Activated T-helper 9 cell treated with anti-CD3 and anti-CD28 coated beads, Interleukin-2, amount 50 U/mL, for 16 hours (primary cell): ENCODE data around the gene TRAPPC10.

Experiments
- DNase-seq: peaks from one replicate; pipeline ENCODE4 v3.0.0-alpha.2; 2020; ENCODE audit warnings: low read depth

The TRAPPC10 gene

DNA sequence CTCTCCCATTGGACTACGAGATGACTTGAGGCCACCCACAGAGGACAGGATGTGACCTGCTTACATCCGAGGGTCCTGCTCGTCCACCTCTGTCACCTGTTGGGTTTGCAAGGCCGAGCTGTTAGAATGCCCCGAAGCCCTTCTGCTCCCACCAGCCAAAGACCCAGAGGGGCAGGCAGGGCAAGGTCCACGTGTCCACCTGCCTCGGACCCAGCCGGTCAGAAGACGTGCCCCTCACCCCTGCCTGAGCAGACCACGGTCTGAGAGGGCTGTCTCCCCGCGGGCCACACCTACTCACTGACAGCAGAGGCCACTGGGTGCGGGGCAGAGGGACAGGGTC is 30.3 kb upstream of the TRAPPC10 start:
- DNase-seq: no peak

DNA sequence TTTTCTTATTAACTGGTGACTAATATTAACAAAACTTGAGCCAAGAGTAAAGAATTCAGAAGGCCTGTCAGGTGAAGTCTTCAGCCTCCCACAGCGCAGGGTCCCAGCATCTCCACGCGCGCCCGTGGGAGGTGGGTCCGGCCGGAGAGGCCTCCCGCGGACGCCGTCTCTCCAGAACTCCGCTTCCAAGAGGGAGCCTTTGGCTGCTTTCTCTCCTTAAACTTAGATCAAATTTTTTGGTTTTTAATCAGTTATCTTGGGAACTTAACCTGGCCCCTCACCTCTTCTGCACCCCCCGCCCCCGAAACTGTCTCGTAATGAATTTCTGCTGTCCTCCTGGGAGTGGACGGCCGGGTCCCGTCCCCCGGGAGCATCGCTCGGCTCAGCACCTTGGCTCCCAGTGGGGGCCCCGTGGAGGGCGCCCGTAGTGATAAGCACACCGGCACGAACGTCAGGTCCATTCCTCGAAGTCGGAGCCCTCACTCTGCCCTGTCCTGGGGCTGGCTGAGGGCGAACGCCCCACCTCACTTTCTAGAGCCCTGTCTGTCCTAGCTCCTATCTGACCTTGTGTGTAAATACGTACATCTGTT is 29.5 kb upstream of the TRAPPC10 start:
- DNase-seq: no peak

DNA sequence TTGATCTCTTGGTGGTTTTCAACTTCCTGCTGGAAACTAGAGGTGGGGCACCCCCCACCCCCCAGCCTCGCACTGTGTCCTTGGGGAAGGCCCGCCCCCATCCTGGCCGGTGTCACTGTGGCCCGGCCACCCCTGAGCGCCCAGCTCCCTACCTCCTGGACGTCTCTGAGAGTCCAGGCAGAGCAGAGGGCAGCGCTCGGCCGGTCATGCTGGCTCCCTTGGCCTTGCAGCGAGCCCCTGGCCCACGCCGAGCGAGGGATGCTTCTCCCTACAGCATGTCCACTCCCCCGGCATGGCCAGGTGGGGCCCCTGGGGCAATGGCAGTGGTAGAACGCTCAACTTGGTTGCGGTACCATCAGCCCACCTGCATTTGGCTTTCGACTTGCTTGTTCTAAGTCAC is 28.7 kb upstream of the TRAPPC10 start:
- no peak for DNase-seq

DNA sequence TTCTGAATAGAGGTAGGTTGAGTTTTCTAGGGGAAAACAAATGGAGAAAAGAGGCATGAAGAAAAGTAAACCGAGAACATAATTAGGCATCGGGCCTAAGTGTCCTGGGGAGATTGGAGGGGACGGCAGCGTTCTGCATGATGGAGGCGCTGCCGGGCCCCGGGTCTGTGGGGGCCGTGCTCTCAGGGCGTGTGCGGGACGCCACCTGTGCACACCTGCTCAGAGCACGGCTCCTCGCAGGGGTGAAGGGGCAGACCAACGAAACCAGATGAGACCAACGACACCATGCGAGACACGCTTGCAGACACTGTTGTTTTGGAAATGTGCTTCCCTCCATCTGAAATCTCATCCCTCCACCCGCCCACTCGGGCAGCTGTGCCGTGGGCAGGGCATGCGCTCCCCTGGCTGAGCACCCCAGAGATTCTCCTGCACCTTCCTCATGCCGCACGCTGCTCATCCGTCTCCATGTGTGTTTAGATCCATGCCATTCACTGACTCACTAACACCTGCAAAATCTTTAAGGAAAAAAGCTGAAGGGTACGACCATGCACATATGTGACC is 28.2 kb upstream of the TRAPPC10 start:
- DNase-seq: no peak

DNA sequence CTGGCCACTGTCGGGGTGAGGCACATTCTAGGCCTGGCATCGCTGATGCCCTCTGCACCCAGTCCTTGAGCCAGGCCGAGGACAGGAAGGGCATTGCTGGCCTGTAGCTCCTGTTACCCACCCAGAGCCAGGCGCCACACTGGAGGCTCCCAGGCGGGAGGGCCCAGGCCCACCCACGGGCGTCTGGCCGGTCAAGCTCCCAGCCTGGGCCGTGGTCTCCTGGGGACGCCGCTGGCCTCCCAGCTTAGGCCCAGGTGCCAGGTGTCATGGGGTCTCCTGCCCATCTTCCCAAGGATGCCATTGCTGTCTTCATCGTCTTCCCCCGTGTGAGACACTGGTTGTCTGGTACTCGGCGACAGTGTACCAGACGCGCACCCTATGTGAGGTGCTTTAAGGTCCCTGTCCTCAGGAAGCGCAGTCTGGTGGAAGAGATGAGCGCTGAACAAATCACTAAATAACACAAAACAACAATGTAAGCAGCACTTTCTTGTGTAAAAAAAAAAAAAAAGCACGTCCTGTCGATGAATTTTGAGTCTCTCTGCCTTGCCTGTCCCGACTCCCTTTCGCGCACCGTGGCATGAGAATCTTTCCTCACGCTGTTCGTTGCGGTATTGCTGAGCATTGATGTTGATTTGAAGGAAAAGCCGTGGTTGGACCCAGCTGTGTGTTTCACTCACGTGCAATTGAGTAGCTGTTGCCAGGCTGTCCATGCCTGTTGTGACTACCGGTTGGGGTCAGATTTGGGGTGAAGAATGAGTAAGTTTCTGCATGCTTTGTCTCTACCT is 27.0 kb upstream of the TRAPPC10 start:
- no peak for DNase-seq

DNA sequence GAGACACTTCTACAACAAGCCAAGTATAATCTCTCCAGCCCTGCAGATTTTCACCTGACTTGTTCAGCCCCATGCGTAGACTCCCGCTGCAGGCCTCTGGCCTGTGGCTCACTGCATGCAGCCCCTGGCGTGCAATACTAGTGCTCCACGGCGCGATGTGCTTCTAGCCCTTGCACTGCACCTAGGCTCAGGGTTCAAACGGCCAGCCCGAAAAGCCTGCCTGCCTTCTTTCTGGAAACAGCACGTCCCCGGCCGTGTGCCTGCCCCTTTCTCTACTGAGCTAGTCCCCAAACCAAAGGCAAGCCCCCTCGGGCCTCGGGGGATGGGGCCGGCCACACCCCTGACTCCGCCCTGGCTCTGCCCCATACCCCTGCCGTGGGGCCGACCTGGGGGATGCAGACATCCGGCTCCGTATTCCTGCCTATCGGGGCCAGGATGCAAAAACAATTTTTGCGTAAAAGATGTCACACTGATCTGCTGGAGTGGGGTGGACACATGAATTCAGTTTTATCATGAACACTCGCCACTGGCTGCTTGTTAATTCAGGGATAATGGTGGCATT is 26.3 kb upstream of the TRAPPC10 start:
- no peak for DNase-seq

DNA sequence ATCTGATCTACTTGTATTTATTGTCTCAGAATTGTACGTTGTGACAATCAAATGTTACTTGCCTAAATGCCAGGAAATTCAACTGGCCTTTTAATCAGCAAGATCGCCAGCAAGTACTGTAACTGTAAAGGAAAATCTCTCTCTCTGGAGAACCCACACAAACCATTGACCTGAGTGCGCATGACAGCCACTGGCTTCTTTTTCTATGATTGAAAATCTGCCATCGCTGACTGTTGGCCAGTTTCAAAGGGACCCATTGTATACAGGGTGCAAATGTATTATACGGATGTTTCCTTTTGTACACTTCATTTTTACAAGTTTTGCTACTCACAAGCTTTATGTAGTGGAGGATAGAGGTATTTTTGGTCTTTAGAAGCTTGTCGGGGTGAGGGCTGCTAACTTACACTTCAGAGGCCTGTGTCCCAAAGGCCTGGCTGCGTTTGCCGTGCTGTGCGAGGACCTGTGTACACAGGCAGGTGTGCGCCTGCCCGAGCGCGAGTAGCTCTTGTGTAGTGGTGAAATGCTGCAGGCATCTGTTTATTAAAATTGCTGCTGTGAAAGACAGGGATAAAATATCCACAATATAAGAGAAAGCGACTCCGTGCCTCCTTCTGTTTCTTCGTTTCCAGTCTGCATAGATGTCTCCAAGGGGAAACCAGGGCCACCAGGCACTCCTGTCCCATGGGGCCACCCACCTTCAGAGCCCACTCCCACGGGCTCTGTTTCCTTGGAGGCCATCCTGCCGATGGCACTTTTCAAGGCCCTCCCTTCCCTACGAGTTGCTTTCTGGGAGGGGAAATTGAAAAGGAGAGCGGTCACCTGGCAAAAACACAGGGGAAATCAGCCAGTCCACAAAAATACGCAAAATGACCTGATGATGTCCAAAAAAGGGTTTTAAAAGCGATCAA is 25.3 kb upstream of the TRAPPC10 start:
- no peak for DNase-seq

DNA sequence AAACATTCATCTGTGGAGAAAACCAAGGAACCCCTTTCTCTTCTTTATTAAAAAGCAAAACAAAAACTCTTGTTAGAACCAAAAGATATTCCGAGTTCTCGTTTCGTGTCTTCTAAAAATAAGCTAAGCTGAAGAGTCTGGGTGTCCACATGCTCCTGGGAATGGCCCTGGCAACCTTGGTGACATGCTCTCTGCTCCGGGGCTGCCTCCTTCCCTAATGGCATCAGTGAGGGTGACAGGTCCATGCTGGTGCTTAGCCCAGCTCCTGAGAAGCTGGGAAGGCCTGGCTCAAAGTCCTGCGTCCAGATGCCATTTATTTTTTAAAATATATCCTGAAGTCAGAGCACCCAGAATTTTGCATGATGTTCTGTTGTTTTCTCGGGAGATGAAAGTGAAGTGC is 24.6 kb upstream of the TRAPPC10 start:
- no peak for DNase-seq

DNA sequence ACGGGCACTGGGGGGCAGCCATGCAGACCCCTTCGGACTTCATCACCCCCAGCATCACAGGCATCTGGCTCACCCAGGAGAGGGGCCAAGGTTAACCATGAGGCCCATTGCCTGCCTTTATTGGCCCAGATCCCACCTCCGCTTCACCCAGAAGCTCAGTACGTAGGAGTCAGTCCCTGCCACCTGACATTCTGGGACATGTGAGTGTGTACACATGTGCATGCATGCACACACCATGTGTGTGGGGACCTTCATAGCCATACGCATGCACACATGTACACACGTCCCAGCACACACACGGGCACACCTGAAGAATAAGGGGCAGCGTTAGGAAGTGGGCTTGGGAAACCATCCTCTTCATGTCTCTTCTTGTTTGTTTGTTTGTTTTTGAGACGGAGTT is 24.1 kb upstream of the TRAPPC10 start:
- no peak for DNase-seq

DNA sequence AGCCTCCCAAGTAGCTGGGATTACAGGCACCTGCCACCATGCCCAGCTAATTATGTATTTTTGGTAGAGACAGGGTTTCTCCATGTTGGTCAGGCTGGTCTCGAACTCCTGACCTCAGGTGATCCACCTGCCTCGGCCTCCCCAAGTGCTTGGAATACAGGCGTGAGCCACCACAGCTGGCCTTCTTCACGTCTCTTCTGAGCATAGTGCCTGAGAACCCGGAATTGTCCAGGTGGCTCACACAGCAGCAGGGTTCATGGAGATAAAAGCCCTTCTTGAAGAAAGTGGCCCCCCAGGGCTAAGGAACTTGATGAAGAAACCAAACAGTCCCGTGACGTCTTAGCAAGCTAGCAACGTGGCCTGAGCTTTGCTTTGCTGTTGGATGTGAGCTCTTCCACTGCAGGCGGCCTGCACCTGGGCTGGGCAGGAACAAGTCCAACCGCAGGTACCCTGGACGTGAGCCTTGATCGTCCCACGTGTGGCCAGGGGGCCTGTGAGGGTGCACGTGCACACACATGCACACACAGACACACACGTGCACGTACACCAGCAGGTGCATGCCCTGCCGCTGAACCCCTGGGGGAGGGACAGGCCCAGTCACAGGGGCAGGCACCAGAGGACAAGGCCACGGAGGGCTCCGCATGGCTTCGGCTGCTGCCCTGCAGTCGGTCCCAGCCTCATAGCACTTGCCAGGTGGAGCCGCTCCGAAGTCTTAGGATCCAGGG is 23.4 kb upstream of the TRAPPC10 start:
- no peak for DNase-seq

DNA sequence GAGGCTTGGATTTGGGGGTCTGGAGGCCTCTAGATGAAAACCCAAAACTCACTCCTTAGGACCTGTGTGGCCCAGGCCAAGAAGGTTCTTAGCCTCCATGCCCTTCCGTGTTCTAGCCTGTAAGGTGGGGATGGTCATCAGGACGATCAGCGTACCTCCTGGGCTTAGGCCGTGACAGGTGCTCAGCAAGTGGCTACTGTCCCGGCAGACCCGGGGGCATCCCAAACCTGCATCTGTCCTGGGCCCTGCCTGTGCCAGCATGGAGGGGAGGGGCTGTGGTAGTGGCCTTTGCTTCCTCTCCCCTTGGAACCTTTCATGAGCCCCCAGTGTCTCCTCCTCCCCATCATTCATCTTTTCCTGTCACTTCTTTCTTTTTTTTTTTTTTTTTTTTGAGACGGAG is 22.7 kb upstream of the TRAPPC10 start:
- DNase-seq: no peak

DNA sequence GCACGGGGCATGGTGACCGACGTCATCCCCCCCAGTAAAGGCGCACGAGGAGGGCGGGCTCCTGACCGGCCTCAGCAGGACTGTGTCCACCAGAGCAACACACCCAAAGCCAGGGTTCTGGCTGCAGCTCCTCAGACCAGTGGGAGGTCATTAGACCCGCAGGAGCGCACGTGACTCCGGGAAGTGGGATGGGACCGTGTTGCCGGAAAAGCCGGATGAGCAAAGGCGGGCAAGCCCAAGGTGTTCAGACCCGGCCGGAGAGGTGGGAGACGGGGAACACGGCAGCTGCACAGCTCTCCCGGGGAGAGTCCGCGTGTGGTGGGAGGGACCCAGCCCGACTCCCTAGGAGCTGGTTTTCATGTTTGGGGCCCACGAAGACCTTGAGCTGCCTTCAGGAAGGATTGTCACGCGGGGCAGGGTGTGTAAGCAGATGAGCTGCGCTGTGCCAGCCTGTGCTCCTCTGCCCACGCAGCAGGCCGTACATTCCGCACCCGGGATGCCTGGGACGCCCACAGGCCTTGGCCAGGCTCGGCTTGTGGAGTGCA is 20.6 kb upstream of the TRAPPC10 start:
- no peak for DNase-seq

DNA sequence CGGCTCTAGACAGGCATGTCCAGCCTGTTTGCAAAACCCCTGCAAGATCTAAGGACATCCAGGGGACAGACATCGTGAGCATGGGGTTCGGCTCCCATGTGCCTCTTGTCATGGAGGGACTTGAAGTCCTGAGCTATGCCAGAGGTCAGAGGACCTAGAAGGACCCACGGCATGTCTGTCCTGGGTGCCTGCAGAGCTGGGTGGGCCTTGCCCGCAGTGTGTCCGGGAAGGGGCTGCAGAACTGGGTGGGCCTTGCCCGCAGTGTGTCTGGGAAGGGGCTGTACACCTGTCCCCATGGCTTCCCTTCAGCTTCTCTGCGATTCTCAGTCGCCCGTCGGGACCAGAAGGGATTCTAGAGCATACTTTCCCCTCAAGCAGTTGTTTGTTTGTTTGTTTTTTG is 20.0 kb upstream of the TRAPPC10 start:
- no peak for DNase-seq

DNA sequence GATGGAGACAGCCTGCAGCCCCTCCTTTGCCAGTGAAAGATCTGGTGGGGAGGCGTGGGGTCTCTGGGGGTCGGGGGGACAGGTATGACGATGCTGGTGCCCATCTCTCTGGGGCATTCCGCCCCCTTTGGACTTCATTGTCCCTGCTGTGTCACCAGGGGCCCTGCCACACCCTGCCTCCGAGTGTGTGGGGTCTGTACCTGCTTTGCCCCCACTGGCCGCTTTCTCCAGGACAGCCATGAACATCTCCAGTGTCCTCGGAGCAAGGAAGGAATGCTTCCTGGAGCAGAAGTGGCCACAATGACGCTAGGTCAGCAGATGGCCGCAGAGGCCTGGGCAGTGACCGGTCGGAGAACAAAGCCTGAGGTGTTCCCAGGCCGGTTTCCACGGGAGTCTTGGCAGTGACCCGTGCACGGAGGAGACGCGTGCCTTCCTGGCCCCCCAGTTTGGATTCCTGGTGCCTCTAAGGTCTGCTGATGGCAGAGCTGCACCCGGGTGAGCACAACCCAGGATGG is 18.6 kb upstream of the TRAPPC10 start:
- DNase-seq: no peak

DNA sequence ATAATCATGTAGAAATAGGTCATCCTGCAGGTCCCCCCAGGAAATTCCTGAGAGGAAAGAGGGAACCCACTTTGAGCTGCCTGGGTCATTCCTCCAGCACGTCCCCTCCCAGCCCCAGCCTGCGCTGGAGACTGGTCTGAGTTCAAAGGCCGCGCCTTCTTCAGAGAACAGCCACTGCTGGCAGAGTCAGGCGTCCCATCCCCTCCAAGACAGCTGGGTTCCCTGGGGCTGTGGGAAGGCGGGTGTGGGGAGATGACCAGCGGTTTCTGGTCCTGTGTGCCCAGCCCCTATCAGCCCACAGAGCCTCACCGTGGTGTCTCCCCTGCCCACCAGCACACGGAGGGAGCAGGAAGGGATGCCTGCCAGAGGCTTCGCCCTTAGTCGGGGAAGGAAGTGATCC is 18.0 kb upstream of the TRAPPC10 start:
- DNase-seq: no peak

DNA sequence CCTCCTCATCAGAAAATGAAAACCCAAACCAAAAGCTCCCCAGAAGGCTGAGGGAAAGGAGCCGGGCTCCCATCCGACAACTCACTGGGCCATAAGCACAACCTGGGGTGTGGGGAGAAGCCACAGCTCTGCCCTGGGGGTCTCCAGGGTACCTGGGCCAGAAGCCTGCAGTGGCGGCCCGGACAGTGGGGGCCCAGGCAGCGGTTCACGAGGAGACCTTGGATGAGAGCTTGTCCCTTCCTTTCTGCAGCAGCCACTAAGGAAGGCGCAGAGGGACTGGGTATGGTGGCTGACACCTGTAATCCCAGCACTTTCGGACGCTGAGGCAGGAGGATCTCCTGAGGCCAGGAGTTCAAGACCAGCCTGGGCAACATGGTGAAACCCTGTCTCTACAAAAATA is 17.5 kb upstream of the TRAPPC10 start:
- no peak for DNase-seq

DNA sequence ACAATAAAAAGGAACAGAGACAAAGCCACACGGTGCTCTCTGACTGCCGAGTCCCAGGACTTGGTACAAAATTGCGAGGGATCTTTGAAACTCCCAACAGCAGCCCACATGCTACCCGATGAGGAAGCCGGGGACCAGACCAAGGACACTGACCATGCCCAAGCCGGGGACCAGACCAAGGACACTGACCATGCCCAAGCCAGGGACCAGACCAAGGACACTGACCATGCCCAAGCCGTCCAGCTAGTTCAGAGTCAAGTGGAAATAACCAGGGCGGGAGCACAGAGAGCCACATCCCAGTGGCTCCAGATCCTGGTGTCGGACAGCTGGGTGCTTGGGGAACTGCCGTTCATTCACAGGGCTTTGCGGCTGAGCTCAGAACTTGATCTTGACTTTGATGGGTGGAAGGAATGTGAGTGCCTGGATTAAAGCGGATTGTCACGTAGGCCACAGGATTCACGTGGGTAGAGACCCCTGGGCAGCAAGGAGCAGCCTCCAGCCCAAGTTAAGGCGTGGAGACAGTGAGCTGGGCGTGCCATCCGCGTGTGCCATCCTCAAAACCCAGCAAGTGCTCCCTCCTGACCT is 16.5 kb upstream of the TRAPPC10 start:
- no peak for DNase-seq

DNA sequence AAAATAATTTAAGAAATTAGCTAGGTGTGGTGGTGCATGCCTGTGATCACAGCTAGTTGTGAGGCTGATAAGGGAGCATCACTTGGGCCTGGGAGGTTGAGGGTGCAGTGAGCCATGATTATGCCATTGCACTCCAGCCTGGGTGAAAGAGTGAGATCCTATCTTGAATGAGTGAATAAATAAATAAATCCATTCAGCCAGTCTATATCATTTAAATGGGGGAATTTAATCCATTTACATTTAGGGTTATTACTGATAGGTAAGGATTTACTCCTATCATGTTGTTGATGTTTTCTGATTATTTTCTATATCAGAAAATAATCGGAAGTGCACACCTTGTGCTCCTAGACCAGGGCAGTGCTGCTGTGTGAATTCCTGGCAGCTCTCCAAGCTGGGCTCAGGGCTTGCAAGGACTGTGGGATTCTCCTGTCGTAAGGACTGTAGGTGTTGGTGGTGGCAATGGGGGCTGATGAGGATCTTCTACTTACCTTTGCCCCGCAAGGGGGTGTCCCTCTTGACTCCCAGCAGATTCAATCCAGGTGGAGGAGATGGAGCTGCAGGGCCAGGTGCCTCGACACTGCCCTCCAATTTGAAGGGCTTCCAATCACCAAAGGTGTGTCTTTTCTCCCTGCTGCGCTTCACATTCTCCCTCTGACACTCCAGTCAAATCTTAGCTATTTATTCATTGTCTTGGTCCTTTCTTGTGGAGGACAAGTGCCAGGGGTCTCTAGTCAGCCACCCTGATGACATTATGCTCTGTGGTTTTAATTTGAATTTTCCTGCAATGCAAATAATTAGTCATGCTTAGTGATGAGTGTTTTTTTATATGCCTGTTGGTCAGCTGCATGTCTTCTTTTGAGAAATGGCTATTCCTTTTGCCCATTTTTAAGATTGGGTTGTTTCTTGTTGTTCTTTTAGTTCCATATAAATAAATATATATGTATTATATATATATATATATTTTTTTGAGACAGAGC is 14.1 kb upstream of the TRAPPC10 start:
- no peak for DNase-seq

DNA sequence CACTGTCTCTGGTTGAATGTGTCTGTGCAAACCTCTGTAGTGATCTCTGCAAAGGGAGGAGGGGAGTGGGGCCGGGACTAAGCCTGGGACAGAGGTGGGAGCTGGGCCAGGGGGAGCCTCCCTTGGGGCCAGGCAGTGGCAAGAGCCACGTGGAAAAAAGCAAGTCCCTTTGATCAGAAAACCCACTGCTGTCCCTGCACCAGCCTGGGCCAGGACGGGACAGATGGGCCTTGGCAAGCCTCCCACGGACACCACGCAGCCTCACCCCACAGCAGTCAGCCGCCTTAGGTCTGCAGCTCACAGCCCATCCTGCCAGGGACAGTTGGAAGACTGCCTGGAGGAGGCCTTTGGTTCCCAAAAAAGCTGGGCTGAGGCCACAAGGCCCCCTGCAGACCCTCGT is 11.7 kb upstream of the TRAPPC10 start:
- no peak for DNase-seq

DNA sequence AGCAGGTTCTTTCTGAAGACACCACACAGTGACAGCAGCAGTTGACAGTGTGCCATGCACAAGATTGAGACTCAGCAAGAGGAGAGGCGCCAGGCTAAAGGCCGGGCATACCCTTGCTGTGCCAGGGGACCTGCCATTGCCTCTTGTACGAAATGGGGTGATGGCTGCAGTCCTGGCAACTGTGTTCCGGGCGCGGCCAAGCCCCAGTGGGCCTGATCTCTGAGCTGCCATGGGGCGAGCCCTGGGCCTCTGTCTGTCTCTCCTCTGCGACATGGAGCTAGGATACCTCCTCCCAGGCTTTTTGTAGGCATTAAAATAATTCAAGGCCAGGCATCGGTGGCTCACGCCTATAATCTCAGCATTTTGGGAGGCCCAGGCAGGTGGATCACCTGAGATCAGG is 9.6 kb upstream of the TRAPPC10 start:
- no peak for DNase-seq
